Tibial nerve (tissue), 3 donors: Measurements from ENCODE around the gene KIAA1958.

Source experiments
- CTCF ChIP-seq, 5 experiments: fragments of 200-600 bp in 3 of 5; fragments of 450-650 bp in 2 of 5; sonication (generic) in 3 of 5; IDR thresholded peaks; one replicate each; pipeline ENCODE4 v1.5.1; 2016 to 2019; ENCODE audit warnings: antibody characterized with exemption in 5 of 5, mild to moderate bottlenecking in 3 of 5, moderate library complexity in 2 of 5
- POLR2A ChIP-seq, 2 donors: fragments of 450-650 bp; IDR thresholded peaks; one replicate each; pipeline ENCODE4 v1.6.1; 2017; ENCODE audit warnings: antibody characterized with exemption in 2 of 2, mild to moderate bottlenecking in 2 of 2, moderate library complexity in 2 of 2

- no peak for TF ChIP-seq CTCF (IDR thresholded peaks at IDR 0.05)
- no peak for TF ChIP-seq POLR2A (IDR thresholded peaks at IDR 0.05)
Observed at GRCh38 chr9:112575107-112575506, 88.5 kb downstream of the KIAA1958 start.
